Vagina (tissue), 2 donors: ENCODE data around the gene SSTR4. TPM values are rescaled to one million over a fixed set of nuclear protein-coding genes. Genes with fewer than 3 reads are reported as not detected.

Experiments used
- DNase-seq, 2 donors: peaks; one replicate each; pipeline ENCODE4 v3.0.0-alpha.2; 2017; ENCODE audit errors: extremely low spot score in 2 of 2
- H3K27ac ChIP-seq: fragments of 200-600 bp; sonication (generic); one replicate; pipeline ENCODE4 v1.5.1; 2019
- H3K27me3 ChIP-seq: fragments of 200-600 bp; sonication (generic); one replicate; pipeline ENCODE4 v1.5.1; 2019
- H3K36me3 ChIP-seq, 2 donors: fragments of 200-600 bp; sonication (generic); one replicate each; pipeline ENCODE4 v1.5.1; 2017 to 2019
- H3K4me1 ChIP-seq: fragments of 200-600 bp; sonication (generic); one replicate; pipeline ENCODE4 v1.5.1; 2019
- H3K4me3 ChIP-seq, 2 donors: fragments of 200-600 bp; sonication (generic); 1 replicate in 1 of 2; 2 replicates in 1 of 2; pipeline ENCODE4 v1.5.1; 2016 to 2019
- H3K9me3 ChIP-seq: fragments of 200-600 bp; sonication (generic); one replicate; pipeline ENCODE4 v1.5.1; 2019
- CTCF ChIP-seq, 3 experiments: fragments of 450-650 bp in 2 of 3; fragments of 200-600 bp in 1 of 3; sonication (generic) in 1 of 3; IDR thresholded peaks; one replicate each; pipeline ENCODE4 v1.5.1; 2017 to 2019; ENCODE audit warnings: antibody characterized with exemption in 3 of 3, mild to moderate bottlenecking in 2 of 3, moderate library complexity in 2 of 3
- POLR2A ChIP-seq, 2 donors: fragments of 450-650 bp; IDR thresholded peaks; one replicate each; pipeline ENCODE4 v1.6.1; 2017; ENCODE audit warnings: antibody characterized with exemption in 2 of 2, mild to moderate bottlenecking in 2 of 2, moderate library complexity in 2 of 2
- POLR2AphosphoS5 ChIP-seq, 2 donors: sonication (generic); formaldehyde crosslinking; IDR thresholded peaks; one replicate each; pipeline ENCODE4 v1.9.0; 2017; ENCODE audit warnings: antibody characterized with exemption in 2 of 2, mild to moderate bottlenecking in 2 of 2, low read depth in 1 of 2; ENCODE audit not compliant: insufficient read depth in 1 of 2
- intact Hi-C: fragments of 100-400 bp; cut with DNase I; formaldehyde crosslinking; loops from one replicate; pipeline ENCODE4 v1.15.1; 2023
- total RNA-seq: library from RNA; depleted of rRNA; stranded (reverse); fragments of >200 nt; gene quantifications from one replicate; pipeline ENCODE4 v1.2.3, GENCODE V29; 2016

Gene SSTR4
- total RNA-seq, 1 donor from 2014 or later, result not detected

- Histone ChIP-seq H3K4me1 (peaks cover 4% of the 10 kb centered on the region), H3K27me3 (peaks cover 5% of the 10 kb centered on the region), H3K36me3 (no peaks in the 10 kb centered on the region), H3K9me3 (no peaks in the 10 kb centered on the region), H3K27ac (no peak overlapping the region), H3K4me3 (no peak overlapping the region)
- no peak for TF ChIP-seq CTCF (IDR thresholded peaks at IDR 0.05)
- no peak for TF ChIP-seq POLR2AphosphoS5 (IDR thresholded peaks at IDR 0.05; ENCODE audit: insufficient read depth in 1 of 2, low read depth in 1 of 2)
- no peak for TF ChIP-seq POLR2A (IDR thresholded peaks at IDR 0.05)
- intact Hi-C loops, result no loop called here
- DNase-seq, result no peak
These were observed 4.2 kb downstream of the SSTR4 start for GRCh38 chr20:23039136-23039875.

- intact Hi-C loops, result loop anchor here (10.0 kb wide), 1 partner anchor 345 kb away; no protein-coding TSS in a partner anchor
- no peak for DNase-seq
- Histone ChIP-seq H3K27ac (no peak overlapping the region), H3K4me3 (no peak overlapping the region), H3K36me3 (no peaks in the 10 kb centered on the region), H3K4me1 (peaks cover 4% of the 10 kb centered on the region), H3K9me3 (no peaks in the 10 kb centered on the region), H3K27me3 (peaks cover 1% of the 10 kb centered on the region)
- TF ChIP-seq POLR2A (IDR thresholded peaks at IDR 0.05) (no peak), POLR2AphosphoS5 (IDR thresholded peaks at IDR 0.05; ENCODE audit: insufficient read depth in 1 of 2, low read depth in 1 of 2) (no peak), CTCF (IDR thresholded peaks at IDR 0.05) (no peak)
These were observed 4.9 kb downstream of the SSTR4 start for GRCh38 chr20:23039885-23040508.

- intact Hi-C loops, result loop anchor here (10.0 kb wide), 1 partner anchor 347 kb away; no protein-coding TSS in a partner anchor
- peaks cover 7% of the 10 kb centered on the region for H3K4me1 ChIP-seq
- no peaks in the 10 kb centered on the region for H3K36me3 ChIP-seq
- no peaks in the 10 kb centered on the region for H3K9me3 ChIP-seq
- H3K4me3 ChIP-seq, result no peak overlapping the region
- DNase-seq, result no peak
- TF ChIP-seq POLR2A (IDR thresholded peaks at IDR 0.05), result no peak
- no peak for TF ChIP-seq POLR2AphosphoS5 (IDR thresholded peaks at IDR 0.05; ENCODE audit: insufficient read depth in 1 of 2, low read depth in 1 of 2)
- no peak for TF ChIP-seq CTCF (IDR thresholded peaks at IDR 0.05)
- no peak overlapping the region for H3K27ac ChIP-seq
- no peaks in the 10 kb centered on the region for H3K27me3 ChIP-seq
These were observed 7.2 kb downstream of the SSTR4 start for GRCh38 chr20:23042270-23042669.

GRCh38 chr20:23043376-23043775 lies 8.3 kb downstream of the SSTR4 start:
- Histone ChIP-seq H3K27ac (no peak overlapping the region), H3K36me3 (no peaks in the 10 kb centered on the region), H3K4me3 (no peak overlapping the region), H3K27me3 (no peaks in the 10 kb centered on the region), H3K9me3 (no peaks in the 10 kb centered on the region), H3K4me1 (peaks cover 18% of the 10 kb centered on the region)
- intact Hi-C loops, result loop anchor here (10.0 kb wide), 1 partner anchor 349 kb away; no protein-coding TSS in a partner anchor
- DNase-seq, result no peak
- TF ChIP-seq CTCF (IDR thresholded peaks at IDR 0.05) (no peak), POLR2A (IDR thresholded peaks at IDR 0.05) (no peak), POLR2AphosphoS5 (IDR thresholded peaks at IDR 0.05; ENCODE audit: insufficient read depth in 1 of 2, low read depth in 1 of 2) (no peak)

- Histone ChIP-seq H3K36me3 (no peaks in the 10 kb centered on the region), H3K9me3 (no peaks in the 10 kb centered on the region), H3K4me3 (peak overlapping the region; percentile 5 to 49), H3K27me3 (no peaks in the 10 kb centered on the region), H3K27ac (no peak overlapping the region), H3K4me1 (peaks cover 47% of the 10 kb centered on the region)
- intact Hi-C loops, result loop anchor here (10.0 kb wide), 1 partner anchor 352 kb away; no protein-coding TSS in a partner anchor
- TF ChIP-seq POLR2A (IDR thresholded peaks at IDR 0.05) (no peak), POLR2AphosphoS5 (IDR thresholded peaks at IDR 0.05; ENCODE audit: insufficient read depth in 1 of 2, low read depth in 1 of 2) (peak in 1 of 2 donors; percentile 21), CTCF (IDR thresholded peaks at IDR 0.05) (no peak)
- DNase-seq, result no peak
These were observed 11.3 kb downstream of the SSTR4 start for GRCh38 chr20:23046431-23046830.
